ENCODE results near the gene SLC9A9. TPM values are rescaled to one million over a fixed set of nuclear protein-coding genes. Genes with fewer than 3 reads are reported as not detected.

The SLC9A9 gene
- total and polyA plus RNA-seq, 2 donors = 20.5 to 21.2 TPM

DNA sequence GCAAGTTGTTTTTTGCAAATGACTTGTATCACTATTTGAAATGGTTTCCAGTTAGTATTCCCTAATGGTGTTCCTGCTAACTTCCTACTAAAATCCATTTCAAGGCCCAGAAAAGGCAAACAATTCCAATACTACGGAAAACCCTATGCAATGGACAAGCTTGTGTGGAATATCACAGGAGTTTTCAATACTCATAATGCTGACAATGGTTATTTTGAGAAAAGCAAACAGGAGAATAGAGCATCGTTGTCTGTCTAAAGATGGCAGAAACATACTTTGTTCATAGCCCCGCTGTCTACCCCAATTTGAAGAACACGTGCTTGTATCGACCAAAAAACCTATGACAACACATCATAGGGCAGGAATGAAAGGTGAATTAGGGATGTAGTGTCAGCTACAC, 400.8 kb downstream of the SLC9A9 start:
- Histone ChIP-seq H3K36me3 (ENCODE audit: control insufficient read depth in 2 of 2, insufficient read depth in 2 of 2, low read length in 1 of 2) (no peaks in the 10 kb centered on the region), H3K27ac (ENCODE audit: low read depth in 1 of 2, low read length in 1 of 2) (no peak overlapping the region), H3K4me3 (ENCODE audit: low read length in 2 of 2) (no peak overlapping the region), H3K9me3 (ENCODE audit: control insufficient read depth in 2 of 2, insufficient read depth in 1 of 2, low read length in 1 of 2) (no peaks in the 10 kb centered on the region), H3K4me1 (ENCODE audit: control insufficient read depth in 2 of 2, insufficient read depth in 2 of 2, low read length in 2 of 2) (peaks cover 14 to 25% of the 10 kb centered on the region in 2 donors), H3K27me3 (ENCODE audit: control insufficient read depth in 2 of 2, insufficient read depth in 1 of 2, low read length in 1 of 2) (no peaks in the 10 kb centered on the region)
- WGBS = 89% methylated on average over 5 of the region's 5 CpGs
- peak in 1 of 9 donors; percentile 22 for DNase-seq (ENCODE audit: low read depth in 6 of 9, low spot score in 9 of 9)

DNA sequence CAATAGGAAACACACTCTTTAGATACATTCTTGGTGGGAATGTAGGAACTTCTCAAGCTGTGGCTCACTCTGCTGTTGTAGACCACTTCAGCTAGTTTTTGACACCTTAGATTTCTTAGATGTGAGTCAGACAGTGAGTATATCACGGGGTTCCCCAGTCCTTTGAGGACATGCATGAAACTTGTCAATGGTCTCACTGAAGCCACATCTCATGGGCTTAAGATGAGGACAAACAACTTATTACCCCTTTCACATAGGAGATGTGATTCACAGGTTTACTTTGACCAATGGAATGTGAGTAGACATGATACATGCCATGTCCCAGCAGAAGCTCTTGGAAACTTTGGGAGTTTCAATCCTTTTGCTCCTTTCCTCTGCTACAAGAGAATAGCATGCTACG, 403.1 kb downstream of the SLC9A9 start:
- Histone ChIP-seq H3K36me3 (ENCODE audit: control insufficient read depth in 2 of 2, insufficient read depth in 2 of 2, low read length in 1 of 2) (no peaks in the 10 kb centered on the region), H3K27me3 (ENCODE audit: control insufficient read depth in 2 of 2, insufficient read depth in 1 of 2, low read length in 1 of 2) (no peaks in the 10 kb centered on the region), H3K4me1 (ENCODE audit: control insufficient read depth in 2 of 2, insufficient read depth in 2 of 2, low read length in 2 of 2) (peaks cover 25 to 48% of the 10 kb centered on the region in 2 donors), H3K4me3 (ENCODE audit: low read length in 2 of 2) (no peak overlapping the region), H3K27ac (ENCODE audit: low read depth in 1 of 2, low read length in 1 of 2) (no peak overlapping the region), H3K9me3 (ENCODE audit: control insufficient read depth in 2 of 2, insufficient read depth in 1 of 2, low read length in 1 of 2) (no peaks in the 10 kb centered on the region)
- 98% methylated on average over 2 of the region's 2 CpGs for WGBS
- no peak for DNase-seq (ENCODE audit: low read depth in 6 of 9, low spot score in 9 of 9)

DNA sequence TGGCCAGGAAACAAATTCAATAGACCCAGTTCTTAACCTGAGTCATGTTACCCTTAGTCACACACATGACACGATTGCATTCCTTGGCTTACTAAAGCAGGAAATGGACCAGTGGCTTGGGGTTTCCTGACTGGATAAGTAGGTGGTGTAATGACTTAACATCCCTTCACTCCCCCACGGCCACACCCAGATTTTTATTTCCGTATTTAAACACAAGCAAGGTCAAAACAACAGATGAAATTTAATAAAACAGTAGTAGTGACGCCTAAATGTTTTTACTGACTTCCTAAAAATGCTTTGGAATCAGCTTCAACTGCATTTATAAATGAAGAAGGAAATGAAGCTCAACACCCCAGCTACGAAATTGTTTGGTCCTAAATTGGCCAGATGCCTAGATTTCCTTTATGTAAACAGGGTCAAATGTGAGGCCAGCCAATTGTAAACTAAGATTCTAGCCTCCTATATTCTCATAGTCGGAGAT, 404.4 kb downstream of the SLC9A9 start:
- Histone ChIP-seq H3K27me3 (ENCODE audit: control insufficient read depth in 2 of 2, insufficient read depth in 1 of 2, low read length in 1 of 2) (no peaks in the 10 kb centered on the region), H3K4me1 (ENCODE audit: control insufficient read depth in 2 of 2, insufficient read depth in 2 of 2, low read length in 2 of 2) (peaks cover 36 to 60% of the 10 kb centered on the region in 2 donors), H3K4me3 (ENCODE audit: low read length in 2 of 2) (no peak overlapping the region), H3K36me3 (ENCODE audit: control insufficient read depth in 2 of 2, insufficient read depth in 2 of 2, low read length in 1 of 2) (no peaks in the 10 kb centered on the region), H3K27ac (ENCODE audit: low read depth in 1 of 2, low read length in 1 of 2) (peak overlapping the region in 1 of 2 donors; percentile 87), H3K9me3 (ENCODE audit: control insufficient read depth in 2 of 2, insufficient read depth in 1 of 2, low read length in 1 of 2) (no peaks in the 10 kb centered on the region)
- peak in 1 of 9 donors; percentile 57 for DNase-seq (ENCODE audit: low read depth in 6 of 9, low spot score in 9 of 9)
- WGBS = 45% methylated on average over 6 of the region's 6 CpGs

DNA sequence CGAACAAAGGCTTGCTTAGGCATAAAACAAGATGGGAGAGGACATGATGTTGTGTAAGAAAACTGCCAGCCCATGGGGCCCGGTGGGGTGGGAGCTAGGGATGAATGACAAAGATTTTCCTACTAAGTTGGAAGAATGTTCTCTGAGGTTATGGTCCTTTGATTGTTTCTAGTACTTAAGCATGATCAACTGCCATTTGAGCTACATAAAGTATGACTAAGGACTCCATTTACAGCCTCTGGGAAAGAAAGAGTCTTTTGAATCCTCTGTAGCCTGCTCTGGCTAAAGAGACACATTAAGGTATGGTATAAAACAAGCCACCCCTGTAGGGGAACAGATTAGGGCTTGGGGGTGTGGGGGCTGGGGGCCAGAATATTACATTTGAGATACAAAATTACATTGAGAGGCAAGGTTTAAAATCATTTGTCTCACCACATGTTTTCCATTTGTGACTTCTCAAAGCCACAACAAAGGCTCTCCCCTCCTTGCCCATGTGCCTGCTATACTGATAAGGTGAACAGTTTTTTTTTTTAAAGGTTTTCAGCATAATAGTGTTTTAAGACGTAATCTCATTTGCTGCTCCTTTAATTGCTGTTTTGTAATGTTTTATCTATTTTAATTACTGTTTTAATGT, 405.3 kb downstream of the SLC9A9 start:
- Histone ChIP-seq H3K27ac (ENCODE audit: low read depth in 1 of 2, low read length in 1 of 2) (peak overlapping the region in 1 of 2 donors; percentile 87), H3K9me3 (ENCODE audit: control insufficient read depth in 2 of 2, insufficient read depth in 1 of 2, low read length in 1 of 2) (no peaks in the 10 kb centered on the region), H3K36me3 (ENCODE audit: control insufficient read depth in 2 of 2, insufficient read depth in 2 of 2, low read length in 1 of 2) (no peaks in the 10 kb centered on the region), H3K4me1 (ENCODE audit: control insufficient read depth in 2 of 2, insufficient read depth in 2 of 2, low read length in 2 of 2) (peaks cover 40 to 70% of the 10 kb centered on the region in 2 donors), H3K4me3 (ENCODE audit: low read length in 2 of 2) (no peak overlapping the region), H3K27me3 (ENCODE audit: control insufficient read depth in 2 of 2, insufficient read depth in 1 of 2, low read length in 1 of 2) (no peaks in the 10 kb centered on the region)
- peak in 5 of 9 donors; percentile 57 to 80 (median 72) for DNase-seq (ENCODE audit: low read depth in 6 of 9, low spot score in 9 of 9)
- WGBS = 54% methylated on average over 3 of the region's 3 CpGs

DNA sequence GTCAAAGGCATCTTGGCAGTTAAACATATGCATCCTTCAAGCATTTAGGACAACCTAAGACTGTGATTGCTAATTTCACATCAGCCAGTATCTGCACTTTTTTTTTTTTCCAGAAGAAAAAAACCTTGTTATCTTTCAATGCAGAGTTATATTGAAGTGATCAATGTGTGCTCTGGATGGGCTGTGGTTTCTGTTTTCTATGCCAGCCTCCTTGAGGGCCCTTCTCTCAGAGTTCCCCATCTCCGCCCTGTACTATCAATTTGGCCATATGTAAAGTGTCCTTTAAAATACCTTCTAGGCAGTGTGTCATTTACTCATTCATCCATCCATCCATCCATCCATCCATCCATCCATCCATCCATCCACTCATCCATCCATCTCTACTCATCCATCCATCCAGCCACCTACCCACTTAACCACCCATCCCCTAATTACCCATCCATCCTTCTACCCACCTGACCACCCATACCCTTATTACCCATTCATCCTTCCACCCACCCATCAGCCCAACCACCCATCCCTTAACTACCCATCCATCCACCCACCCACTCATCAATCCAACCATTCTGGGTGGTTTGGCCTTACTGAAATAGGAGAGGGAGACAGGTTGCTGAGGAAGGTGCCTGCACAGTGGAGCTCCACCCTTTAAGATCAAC, 406.6 kb downstream of the SLC9A9 start:
- H3K27me3 ChIP-seq (ENCODE audit: control insufficient read depth in 2 of 2, insufficient read depth in 1 of 2, low read length in 1 of 2) = no peaks in the 10 kb centered on the region
- no peaks in the 10 kb centered on the region for H3K36me3 ChIP-seq (ENCODE audit: control insufficient read depth in 2 of 2, insufficient read depth in 2 of 2, low read length in 1 of 2)
- no peaks in the 10 kb centered on the region for H3K9me3 ChIP-seq (ENCODE audit: control insufficient read depth in 2 of 2, insufficient read depth in 1 of 2, low read length in 1 of 2)
- no peak for DNase-seq (ENCODE audit: low read depth in 6 of 9, low spot score in 9 of 9)
- WGBS = 98% methylated on average over 1 of the region's 1 CpG
- H3K4me3 ChIP-seq (ENCODE audit: low read length in 2 of 2) = no peak overlapping the region
- H3K27ac ChIP-seq (ENCODE audit: low read depth in 1 of 2, low read length in 1 of 2) = peak overlapping the region in 1 of 2 donors; percentile 97
- H3K4me1 ChIP-seq (ENCODE audit: control insufficient read depth in 2 of 2, insufficient read depth in 2 of 2, low read length in 2 of 2) = peaks cover 48 to 83% of the 10 kb centered on the region in 2 donors

DNA sequence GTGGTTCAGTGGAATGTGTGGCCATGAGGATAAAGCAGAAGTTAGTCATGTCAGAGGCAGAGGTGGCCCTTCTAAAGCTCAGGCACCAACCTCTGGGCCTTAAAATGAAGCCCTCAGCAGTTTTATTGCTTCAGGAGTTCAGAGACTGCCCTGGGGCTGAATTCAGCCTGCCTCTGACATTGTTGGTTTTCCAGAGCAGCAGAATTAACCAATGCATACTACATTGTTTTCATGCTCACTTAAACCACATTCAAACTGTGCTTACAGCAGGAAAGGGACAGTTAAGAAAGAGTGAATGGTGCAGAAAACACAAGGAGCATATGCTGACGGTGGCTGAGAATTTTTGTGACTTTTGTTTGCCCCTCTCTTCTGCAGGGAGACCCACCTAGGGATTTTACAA, 408.5 kb downstream of the SLC9A9 start:
- Histone ChIP-seq H3K27ac (ENCODE audit: low read depth in 1 of 2, low read length in 1 of 2) (peak overlapping the region in 1 of 2 donors; percentile 97), H3K9me3 (ENCODE audit: control insufficient read depth in 2 of 2, insufficient read depth in 1 of 2, low read length in 1 of 2) (no peaks in the 10 kb centered on the region), H3K4me3 (ENCODE audit: low read length in 2 of 2) (no peak overlapping the region), H3K27me3 (ENCODE audit: control insufficient read depth in 2 of 2, insufficient read depth in 1 of 2, low read length in 1 of 2) (no peaks in the 10 kb centered on the region), H3K4me1 (ENCODE audit: control insufficient read depth in 2 of 2, insufficient read depth in 2 of 2, low read length in 2 of 2) (peaks cover 48 to 94% of the 10 kb centered on the region in 2 donors), H3K36me3 (ENCODE audit: control insufficient read depth in 2 of 2, insufficient read depth in 2 of 2, low read length in 1 of 2) (peaks cover 0 to 3% of the 10 kb centered on the region in 2 donors)
- DNase-seq (ENCODE audit: low read depth in 6 of 9, low spot score in 9 of 9) = peak in 1 of 9 donors; percentile 39
- 79% methylated on average over 1 of the region's 1 CpG for WGBS

DNA sequence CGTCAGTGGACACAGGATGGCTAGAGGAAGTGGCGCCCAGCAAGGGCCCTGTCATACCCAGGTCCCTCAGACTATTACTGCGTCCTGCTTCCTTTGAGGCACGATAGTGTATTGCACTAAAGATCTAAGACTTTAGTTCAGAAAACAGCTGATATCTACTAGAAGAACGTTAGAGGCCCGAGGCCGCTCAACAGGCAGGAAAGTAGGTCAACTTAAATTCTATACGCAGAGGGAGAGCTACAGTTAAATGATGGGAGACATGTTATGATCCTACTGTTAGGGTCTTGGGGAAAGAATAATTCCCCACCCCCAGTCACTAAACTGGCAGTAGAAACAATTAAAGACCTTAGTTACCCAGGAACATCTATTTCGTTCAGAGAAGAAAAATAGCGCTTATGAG, 410.9 kb downstream of the SLC9A9 start:
- Histone ChIP-seq H3K27ac (ENCODE audit: low read depth in 1 of 2, low read length in 1 of 2) (peak overlapping the region; percentile 40 to 97), H3K4me3 (ENCODE audit: low read length in 2 of 2) (no peak overlapping the region), H3K4me1 (ENCODE audit: control insufficient read depth in 2 of 2, insufficient read depth in 2 of 2, low read length in 2 of 2) (peaks cover 33 to 90% of the 10 kb centered on the region in 2 donors), H3K36me3 (ENCODE audit: control insufficient read depth in 2 of 2, insufficient read depth in 2 of 2, low read length in 1 of 2) (peaks cover 0 to 3% of the 10 kb centered on the region in 2 donors), H3K9me3 (ENCODE audit: control insufficient read depth in 2 of 2, insufficient read depth in 1 of 2, low read length in 1 of 2) (no peaks in the 10 kb centered on the region), H3K27me3 (ENCODE audit: control insufficient read depth in 2 of 2, insufficient read depth in 1 of 2, low read length in 1 of 2) (no peaks in the 10 kb centered on the region)
- 69% methylated on average over 10 of the region's 10 CpGs for WGBS
- peak in 6 of 9 donors; percentile 40 to 79 (median 60) for DNase-seq (ENCODE audit: low read depth in 6 of 9, low spot score in 9 of 9)

DNA sequence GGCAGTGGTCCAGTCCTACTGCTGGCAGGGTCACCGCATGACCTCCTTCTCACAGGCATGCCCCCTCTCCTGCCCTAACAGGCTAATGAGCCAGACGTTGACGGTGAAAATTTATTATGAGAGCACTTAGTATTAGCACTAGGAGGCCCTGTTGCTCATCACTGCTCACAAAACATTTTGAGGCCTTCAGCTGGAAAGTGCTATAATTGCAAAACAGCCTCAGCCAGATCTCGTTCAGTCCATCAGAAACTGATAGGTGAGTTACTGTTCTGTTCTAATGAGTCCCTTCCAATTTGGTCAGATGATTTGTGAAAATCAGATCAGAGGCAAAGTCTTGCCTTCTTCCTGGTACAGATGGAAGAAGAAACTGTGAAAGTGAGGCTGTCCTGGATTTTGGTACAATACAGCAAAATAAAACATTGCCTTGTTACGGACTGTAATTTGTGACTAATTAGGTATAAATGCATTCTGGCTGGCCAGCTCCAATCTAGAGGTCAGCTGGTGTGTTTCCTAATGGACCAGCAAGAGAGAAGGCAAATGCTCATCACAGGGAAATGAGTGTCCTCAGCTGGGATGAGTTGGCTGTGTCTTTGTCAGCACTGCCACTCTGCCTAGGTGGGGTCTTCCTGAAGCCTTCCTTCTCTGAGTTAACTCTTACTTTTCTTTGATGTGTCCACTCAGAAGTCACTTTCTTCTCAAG, 411.9 kb downstream of the SLC9A9 start:
- WGBS = 98% methylated on average over 5 of the region's 5 CpGs
- peaks cover 29 to 83% of the 10 kb centered on the region in 2 donors for H3K4me1 ChIP-seq (ENCODE audit: control insufficient read depth in 2 of 2, insufficient read depth in 2 of 2, low read length in 2 of 2)
- no peaks in the 10 kb centered on the region for H3K27me3 ChIP-seq (ENCODE audit: control insufficient read depth in 2 of 2, insufficient read depth in 1 of 2, low read length in 1 of 2)
- H3K27ac ChIP-seq (ENCODE audit: low read depth in 1 of 2, low read length in 1 of 2) = peak overlapping the region in 1 of 2 donors; percentile 97
- no peak for DNase-seq (ENCODE audit: low read depth in 6 of 9, low spot score in 9 of 9)
- no peak overlapping the region for H3K4me3 ChIP-seq (ENCODE audit: low read length in 2 of 2)
- peaks cover 0 to 3% of the 10 kb centered on the region in 2 donors for H3K36me3 ChIP-seq (ENCODE audit: control insufficient read depth in 2 of 2, insufficient read depth in 2 of 2, low read length in 1 of 2)
- no peaks in the 10 kb centered on the region for H3K9me3 ChIP-seq (ENCODE audit: control insufficient read depth in 2 of 2, insufficient read depth in 1 of 2, low read length in 1 of 2)
